Measurements from ENCODE around the gene STAT2.
"Not testable (repeated sequence)": the region's sequence is repeated elsewhere in the genome, so short reads cannot be mapped to it uniquely, and the experiment has no call there.

Gene STAT2

DNA sequence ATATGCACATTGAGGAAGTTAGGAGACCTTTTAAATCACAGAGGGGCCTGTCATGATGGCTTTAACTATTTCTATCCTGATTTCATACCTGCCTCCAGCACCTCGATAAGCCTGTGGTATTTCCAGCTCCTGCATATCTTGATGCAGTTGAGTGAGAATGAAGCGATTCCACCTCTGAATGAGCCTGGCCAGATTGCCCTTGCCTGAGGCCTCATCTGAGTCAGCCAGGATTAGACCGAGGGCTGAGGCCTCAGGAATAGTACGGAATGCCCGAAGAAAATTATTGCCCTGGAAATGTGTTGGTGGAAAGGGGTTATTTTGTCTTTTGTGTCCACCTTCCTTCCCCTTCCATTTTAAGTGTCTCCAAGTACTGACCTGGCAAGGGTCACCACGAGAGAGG lies 35.7 kb downstream of the STAT2 start:
- DNase-seq = no peak

DNA sequence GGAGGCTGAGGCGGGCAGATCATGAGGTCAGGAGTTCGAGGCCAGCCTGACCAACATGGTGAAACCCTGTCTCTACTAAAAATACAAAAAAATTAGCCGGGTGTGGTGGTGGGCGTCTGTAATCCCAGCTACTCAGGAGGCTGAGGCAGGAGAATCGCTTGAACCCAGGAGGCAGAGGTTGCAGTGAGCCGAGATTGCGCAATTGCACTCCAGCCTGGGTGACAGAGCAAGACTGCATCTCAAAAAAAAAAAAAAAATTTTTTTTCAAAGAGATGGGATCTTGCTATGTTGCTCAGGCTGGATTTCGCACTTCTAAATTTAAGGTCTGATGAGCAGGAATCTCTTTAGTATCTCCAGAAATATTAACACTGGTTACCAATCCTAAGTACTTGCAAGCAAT lies 38.3 kb downstream of the STAT2 start:
- not testable (repeated sequence) for DNase-seq

DNA sequence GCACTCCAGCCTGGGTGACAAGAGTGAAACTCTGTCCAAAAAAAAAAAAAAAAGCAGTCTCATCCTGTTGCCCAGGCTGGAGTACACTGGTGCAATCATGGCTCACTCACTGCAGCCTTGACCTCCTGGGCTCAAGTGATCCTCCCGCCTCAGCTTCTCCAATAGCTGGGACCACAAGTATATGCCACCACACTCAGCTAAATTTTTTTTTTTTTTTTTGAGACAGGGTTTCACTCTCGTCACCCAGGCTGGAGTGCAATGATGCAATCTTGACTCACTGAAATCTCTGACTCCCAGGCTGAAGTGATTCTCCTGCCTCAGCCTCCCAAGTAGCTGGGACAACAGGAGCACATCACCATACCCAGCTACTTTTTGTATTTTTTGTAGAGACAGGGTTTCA lies 38.9 kb downstream of the STAT2 start:
- DNase-seq = no peak

DNA sequence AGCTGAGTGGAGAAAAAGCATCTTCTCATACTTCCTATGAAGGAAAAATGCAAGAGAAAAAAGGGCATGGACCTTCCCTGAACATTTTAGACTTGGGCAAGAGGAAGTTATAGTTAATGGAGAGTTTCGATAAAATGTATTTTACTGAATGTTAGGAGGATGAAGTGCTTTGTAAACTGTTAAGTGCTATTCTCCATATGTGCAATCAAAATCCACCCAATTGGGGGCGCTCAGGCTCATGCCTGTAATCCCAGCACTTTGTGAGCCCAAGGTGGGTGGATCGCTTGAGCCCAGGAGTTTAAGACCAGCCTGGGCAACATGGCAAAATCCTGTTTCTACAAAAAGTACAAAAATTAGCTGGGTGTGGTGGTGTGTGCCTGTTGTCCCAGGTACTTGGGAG lies 42.2 kb downstream of the STAT2 start:
- DNase-seq = no peak

DNA sequence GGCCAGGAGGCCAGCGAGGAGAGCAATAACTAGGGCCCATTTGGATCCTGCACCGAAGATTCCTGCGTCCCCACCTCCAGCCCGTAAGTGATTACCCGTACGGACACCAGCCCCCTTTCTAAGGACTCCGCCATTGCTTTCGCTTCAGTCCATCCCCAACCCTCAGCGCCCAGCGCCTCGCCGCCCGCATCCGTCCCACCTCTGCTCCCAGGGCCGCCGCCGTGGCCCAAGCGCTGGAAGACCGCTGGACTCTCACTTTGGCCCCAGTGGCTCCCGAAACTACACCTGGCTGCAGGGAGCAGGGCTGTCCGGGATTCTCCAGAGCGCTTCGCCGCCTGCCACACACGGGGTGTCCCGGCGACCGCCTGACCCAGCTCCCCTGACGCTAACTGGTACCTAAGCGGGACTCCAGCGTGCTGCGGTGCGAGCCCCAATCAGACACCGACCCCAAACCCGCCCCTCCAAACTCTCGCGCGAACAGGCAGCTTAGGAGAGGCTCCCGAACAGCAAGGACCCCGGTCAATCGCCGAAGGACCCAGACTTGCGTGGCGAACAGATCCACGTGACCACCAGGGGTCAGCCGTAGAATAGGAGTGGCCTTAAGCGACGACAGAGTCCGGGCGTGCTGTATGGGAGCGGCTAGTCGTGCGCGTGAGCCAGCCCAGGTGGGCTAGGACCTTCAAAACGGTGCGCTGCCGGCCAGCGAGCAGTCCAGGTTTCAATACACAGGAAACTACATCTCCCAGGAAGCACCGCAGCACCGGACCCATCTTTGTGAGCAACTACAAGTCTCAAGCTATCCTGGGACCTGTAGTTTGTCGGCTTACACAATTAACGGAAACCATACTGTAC lies 44.1 kb downstream of the STAT2 start, which contains the start of gene CNPY2:
TSS of gene CNPY2 (minus strand) at position 367 of the 852 bp plus-strand sequence. CDS start 771 bp downstream, outside the sequence.
- DNase-seq = peak; percentile 88

DNA sequence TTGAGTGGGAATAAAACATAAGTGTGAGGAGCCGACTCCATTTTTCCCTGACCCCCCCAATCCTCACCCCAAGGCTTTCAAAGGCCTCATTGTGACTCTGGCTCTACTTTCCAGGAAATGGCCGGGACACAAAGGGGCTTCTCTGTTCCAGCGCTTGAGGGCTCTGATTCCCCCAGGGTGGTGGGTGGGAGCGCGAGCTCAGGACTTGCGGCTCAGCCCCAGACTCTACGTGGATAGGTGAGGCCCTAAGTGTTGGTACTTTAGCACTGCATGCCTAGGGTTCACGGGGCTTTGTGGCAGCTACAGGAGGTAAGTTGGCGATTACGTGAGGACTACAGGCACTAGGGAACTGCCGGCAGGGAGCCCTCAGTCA lies 44.7 kb downstream of the STAT2 start:
- no peak for DNase-seq

DNA sequence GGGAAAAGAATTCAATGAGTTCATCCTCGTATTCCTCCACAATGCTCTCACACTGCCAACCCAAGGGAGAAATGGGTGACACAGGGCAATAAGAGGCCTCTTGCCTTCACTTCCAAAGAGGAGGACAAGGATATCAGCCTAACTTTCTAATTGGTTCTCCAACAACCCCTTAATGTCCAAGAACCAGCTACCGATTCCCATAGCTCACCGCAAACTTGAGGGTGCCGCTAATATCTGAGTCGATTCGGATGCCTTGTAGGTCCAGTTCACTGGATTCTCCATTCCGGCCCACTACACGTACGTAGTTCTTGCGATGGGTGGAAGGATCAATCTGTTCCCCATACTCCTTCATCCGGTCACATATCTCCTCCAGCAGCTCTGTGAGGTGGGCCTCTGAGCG lies 48.9 kb downstream of the STAT2 start:
- no peak for DNase-seq

DNA sequence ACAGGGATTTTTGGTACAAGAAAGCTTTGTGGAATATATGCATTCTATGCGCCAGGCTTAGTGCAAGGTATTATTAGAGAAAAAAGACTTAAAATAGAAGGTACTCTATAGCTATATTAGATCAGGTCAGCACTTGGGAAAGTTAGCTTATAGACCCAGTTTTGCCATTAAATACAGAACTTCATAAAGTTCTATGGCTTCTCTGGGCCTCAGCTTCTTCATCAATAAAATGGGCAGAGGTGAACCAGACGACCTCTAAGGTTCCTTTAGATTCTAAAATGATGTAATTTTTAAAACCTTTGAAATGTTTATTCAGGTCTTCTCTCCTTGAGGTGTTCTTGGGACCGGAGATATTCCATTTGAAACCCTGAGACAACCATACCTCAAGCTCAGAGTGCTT lies 51.2 kb downstream of the STAT2 start:
- DNase-seq = no peak

DNA sequence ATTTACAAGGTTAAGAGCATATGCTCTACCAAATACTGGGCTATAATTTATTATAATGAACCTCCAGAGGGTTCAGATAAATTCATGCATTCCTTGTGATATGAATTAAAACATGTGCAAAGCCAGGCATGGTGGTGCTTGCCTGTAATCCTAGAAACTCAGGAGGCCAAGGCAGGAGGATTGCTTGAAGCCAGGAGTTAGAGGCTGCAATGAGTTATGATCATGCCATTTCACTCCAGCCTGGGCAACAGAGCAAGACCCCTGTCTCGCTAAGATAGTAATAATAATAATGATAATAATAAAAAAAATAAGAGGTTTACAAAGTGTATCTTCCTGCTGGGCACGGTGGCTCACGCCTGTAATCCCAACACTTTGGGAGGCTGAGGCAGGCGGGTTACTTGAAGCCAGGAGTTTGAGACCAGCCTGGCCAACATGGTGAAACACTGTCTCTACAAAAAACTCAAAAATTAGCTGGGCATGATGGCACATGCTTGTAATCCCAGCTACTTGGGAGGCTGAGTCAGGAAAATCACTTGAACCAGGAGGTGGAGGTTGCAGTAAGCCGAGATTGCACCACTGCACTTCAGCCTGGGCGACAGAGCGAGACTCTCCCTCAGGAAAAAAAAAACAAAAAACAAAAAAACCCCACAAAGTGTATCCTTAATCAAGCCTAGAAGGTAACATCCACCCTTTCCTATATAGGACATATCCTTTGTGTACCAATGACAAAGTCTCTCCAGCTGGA lies 52.5 kb downstream of the STAT2 start:
- no peak for DNase-seq

DNA sequence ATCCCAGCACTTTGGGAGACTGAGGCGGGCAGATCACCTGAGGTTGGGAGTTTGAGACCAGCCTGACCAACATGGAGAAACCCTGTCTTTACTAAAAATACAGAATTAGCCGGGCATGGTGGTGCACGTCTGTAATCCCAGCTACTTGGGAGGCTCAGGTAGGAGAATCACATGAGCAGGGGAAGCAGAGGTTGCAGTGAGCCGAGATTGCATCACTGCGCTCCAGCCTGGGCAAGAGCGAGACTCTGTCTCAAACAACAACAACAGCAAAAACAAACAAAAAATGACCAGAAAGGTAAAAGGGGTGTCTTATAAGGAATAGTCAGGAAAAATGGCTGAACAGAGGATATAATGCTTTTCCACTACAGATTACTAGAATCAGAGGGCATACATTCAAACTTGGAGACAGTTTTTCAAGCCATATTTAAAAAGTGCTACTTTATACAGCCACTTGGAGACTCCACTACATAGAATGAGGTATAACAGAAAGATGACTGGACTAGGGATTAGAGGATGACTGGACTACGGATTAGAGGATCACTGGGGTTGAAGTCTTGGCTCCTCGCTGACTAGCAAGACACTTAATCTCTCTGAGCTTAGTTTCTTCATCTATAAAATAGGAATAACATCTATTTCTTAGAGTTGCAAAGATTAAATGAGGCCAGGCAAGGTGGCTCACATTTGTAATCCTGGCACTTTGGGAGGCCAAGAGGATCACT lies 54.9 kb downstream of the STAT2 start:
- DNase-seq = no peak

DNA sequence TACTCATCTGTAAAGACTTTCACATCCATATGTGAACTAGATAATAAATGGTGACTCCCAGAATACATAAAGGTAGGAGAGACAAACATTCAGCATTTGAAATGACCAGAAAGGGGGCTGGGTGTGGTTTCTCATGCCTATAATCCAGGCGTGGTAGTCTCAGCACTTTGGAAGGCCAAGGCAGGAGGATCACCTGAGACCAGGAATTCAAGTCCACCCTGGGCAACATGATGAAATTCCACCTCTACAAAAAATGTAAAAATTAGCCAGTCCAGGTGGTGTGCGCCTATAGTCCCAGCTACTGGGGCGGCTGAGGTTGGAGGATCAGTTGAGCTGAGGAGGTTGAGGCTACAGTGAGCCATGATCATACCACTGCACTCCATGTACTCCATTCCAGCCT lies 55.6 kb downstream of the STAT2 start:
- DNase-seq = no peak

DNA sequence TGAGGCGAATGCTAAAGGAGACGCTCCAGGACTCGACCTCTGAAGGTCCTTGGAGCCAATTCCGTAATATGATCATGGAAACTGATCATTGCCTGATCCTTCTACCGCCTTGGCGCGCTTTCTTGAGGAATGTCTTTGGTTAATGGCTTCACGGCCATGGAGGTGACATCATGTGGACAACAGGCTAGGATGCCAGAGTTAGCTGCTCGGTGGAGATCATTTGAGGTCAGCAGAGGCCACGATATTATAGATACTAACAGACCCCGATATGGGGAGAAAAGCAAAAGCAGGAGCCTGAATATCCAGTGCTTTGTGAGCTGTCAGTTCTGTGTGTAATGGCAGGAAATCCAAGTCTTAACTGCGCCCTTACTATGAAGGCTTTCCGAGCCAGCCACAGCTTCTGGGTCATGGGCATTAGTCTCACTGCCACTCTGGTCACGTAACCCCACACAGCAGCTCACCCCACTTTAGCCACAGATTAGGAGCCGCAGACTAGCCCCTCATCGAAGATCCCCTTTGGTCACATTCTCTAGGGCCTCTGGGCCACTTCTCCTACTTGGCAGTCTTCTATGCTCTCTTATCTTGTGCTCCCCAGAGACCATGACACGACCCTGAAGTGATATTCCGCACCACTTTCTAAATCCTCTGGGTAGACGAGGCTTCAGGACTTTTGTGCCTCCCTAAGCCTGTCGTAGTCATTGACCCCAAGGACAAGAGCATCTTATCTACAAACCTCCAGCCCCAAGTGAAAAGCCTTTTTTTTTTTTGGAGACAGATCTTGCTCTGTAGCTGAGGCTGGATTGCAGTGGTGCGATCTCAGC lies 59.1 kb downstream of the STAT2 start:
- no peak for DNase-seq

DNA sequence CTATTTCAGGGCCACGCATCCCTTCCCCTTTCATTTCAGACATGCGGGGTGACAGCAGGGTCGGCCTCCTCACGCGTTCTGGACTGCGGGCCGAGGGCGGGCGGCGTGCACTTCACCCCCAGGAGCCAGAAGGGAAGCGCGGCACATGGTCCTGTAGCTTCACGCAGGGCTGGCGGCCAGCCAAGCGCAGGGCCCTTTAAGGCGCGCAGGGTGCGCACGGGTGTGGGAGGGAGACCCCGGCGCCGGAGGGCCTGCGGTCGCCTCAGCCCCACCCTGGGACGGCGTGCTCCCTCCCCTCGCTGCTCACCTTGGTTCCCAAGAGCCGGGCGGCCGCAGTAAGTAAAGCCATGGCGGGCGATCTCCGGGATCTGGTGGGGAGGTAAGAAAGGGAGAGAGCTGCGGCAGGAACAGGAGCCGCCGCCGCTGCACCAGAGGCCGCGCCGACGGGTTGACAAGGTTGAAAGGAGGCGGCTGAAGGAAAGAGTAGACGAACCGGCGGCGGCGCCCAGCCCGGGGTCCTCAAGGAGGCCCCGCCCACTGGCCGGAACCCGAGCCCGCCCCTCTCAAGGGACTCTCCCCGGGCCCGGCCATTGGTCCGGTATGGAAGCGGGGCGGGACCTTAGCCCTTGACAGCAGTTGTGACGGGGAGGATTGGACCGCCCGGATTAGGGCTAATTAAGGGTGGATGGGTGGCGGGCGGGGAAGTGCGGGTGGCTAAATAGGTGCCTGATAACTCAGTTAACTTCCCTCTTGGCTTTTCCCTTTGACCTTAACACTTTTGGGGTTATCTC lies 59.9 kb downstream of the STAT2 start, which contains the start of gene CS:
TSS of gene CS (minus strand) at position 478 of the 791 bp plus-strand sequence. CDS start at position 349, 129 bp downstream.
- DNase-seq = peak; percentile 97

DNA sequence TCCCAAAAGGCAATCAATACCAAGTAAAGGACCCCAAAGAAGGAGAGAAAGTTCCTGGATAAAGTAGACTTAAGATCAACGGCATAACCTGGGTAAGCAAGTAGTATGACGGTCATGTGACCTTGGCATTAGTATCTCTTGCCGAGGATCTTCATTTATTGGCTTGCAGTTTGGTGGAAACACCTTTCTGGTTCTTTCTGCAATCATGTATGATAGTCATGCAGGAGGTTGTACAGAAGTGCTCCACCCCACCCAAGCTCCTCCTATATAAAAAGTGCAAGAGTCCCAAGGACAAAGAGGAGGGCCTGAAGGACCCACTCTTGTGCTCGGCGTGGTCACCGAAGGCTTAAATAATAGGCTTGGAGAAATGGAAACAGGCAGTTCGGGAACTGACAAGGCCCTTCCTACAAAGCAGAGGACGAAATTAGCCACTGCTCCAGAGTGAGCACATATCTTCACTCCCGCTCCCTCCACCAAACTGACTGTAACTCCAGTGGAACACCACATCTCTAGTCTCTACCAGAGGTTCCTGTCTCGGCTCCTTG lies 60.5 kb downstream of the STAT2 start:
- DNase-seq = no peak

DNA sequence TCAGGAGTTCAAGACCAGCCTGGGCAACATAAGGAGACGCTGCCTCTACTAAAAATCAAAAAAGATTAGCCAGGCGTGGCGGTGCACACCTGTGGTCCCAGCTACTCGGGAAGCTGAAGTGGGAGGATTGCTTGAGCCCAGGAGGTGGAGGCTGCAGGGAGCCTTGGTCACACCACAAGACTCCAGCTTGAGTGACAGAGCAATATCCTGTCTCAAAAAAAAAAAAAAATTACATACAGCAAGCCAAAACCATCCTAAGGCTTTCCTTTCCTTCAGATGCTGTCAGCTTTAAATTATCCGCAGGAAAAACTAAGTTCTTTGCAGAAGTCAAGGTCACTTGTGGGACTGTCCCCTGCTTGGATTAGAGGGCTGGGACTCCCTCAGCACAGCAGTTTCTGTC lies 61.1 kb downstream of the STAT2 start:
- no peak for DNase-seq

DNA sequence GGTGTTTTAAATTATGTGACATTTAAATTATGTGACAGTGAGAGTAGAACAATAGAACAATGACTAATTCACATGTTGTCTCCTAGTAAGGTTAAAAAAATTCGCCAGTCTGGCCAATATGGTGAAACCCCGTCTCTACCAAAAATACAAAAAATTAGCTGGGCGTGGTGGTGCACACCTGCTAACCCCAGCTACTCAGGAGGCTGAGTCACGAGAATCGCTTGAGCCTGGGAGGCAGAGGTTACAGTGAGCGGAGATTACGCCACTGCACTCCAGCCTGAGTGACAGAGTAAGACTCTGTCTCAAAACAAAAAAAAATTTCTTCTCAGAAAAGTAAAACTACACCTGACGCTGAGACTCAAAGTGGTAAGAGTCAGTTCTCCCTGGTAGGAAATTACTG lies 62.5 kb downstream of the STAT2 start:
- no peak for DNase-seq

DNA sequence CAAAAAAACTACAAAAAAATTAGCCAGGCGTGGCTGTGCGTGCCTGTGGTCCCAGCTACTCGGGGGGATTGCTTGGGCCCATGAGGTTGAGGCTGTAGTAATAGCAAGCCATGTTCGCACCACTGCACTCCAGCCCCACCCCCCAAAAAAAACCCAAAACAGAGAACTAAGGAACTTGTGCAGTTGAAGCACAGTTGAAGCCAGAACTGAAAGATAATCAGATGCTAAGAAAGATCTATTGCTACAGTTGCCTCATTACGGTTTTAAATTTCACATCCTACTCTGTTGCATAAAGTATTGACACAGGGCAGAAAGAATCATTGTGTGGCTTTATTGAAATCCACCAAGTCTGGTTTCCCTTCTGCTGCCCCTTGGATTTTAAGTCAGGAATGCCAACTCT lies 63.6 kb downstream of the STAT2 start:
- DNase-seq = no peak

DNA sequence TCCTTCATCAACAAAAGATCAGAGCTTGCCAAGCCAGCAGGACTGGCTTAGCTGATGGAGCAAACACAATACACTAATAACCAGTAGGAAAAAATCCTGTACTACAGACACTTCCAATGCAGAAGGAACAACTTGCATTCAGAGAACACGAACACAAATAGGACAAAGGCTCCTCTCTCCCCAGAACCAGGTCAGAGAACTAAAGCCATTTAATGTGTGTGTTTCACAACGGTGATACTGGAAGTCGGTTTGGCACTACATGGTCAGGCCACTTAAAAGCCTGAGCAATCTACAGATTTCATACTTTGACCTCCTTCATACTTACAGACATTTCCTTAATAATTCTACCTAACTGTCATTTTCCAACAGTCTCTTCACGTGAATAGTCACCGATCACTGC lies 66.1 kb downstream of the STAT2 start:
- DNase-seq = no peak

Measured in NCI-H1048 (cell line).